ENCODE measurements around the gene IQUB. TPM values are rescaled to one million over a fixed set of nuclear protein-coding genes. Genes with fewer than 3 reads are reported as not detected.

The IQUB gene
- total RNA-seq, 1 donor from 2014 or later: 0.72 TPM

- H3K4me3 Mint-ChIP-seq: no peak overlapping the region
- no peak for DNase-seq (ENCODE audit: low spot score in 2 of 2, unreplicated experiment in 2 of 2)
- H3K36me3 Mint-ChIP-seq: no peaks in the 10 kb centered on the region
- no peaks in the 10 kb centered on the region for H3K9me3 Mint-ChIP-seq
- H3K27me3 Mint-ChIP-seq (ENCODE audit: low read depth): no peaks in the 10 kb centered on the region
- H3K27ac Mint-ChIP-seq: no peak overlapping the region
- TF ChIP-seq CTCF (IDR thresholded peaks at IDR 0.05; ENCODE audit: unreplicated experiment): no peak
- H3K4me1 Mint-ChIP-seq: peaks cover 10% of the 10 kb centered on the region
Measured at GRCh38 chr7:123498031-123498430, 36.4 kb downstream of the IQUB start.

DNA sequence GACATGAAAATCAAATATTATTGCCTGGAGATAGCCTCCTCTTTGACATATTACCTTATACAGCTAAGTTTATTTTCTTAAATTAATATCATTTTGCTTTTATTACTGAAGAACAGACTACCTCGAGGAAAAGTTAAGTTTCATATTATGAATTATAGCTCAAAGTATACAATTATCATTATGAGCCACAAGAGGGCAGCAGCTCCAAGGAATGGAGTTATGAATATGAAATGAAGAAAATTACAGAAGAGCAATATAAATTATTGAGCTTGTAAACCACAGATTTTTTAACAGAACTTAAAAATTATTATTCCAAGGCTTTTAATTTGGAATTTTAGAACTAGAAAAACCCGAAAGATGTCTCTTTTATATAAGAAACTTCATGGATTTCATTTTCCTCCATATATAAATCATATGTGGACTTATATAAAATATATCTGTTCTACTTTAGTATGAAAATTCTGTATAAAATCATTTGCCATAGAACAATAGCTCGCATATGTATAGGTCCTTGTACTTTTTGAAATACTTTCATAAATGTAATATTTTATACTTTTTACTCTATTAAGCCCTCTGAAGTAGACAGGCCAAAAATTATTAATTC lies 40.1 kb downstream of the IQUB start:
- Mint-ChIP-seq H3K36me3 (no peaks in the 10 kb centered on the region), H3K4me3 (no peak overlapping the region), H3K9me3 (no peaks in the 10 kb centered on the region), H3K27me3 (ENCODE audit: low read depth) (no peaks in the 10 kb centered on the region), H3K27ac (no peak overlapping the region), H3K4me1 (peaks cover 5% of the 10 kb centered on the region)
- no peak for DNase-seq (ENCODE audit: low spot score in 2 of 2, unreplicated experiment in 2 of 2)
- TF ChIP-seq CTCF (IDR thresholded peaks at IDR 0.05; ENCODE audit: unreplicated experiment): peak; percentile 84

GRCh38 chr7:123492485-123492884 lies 41.9 kb downstream of the IQUB start:
- Mint-ChIP-seq H3K9me3 (no peaks in the 10 kb centered on the region), H3K4me3 (no peak overlapping the region), H3K36me3 (no peaks in the 10 kb centered on the region), H3K4me1 (no peaks in the 10 kb centered on the region), H3K27ac (no peak overlapping the region), H3K27me3 (ENCODE audit: low read depth) (no peaks in the 10 kb centered on the region)
- no peak for TF ChIP-seq CTCF (IDR thresholded peaks at IDR 0.05; ENCODE audit: unreplicated experiment)
- no peak for DNase-seq (ENCODE audit: low spot score in 2 of 2, unreplicated experiment in 2 of 2)

- Mint-ChIP-seq H3K4me3 (no peak overlapping the region), H3K4me1 (no peaks in the 10 kb centered on the region), H3K9me3 (no peaks in the 10 kb centered on the region), H3K27me3 (ENCODE audit: low read depth) (no peaks in the 10 kb centered on the region), H3K27ac (no peak overlapping the region), H3K36me3 (no peaks in the 10 kb centered on the region)
- no peak for TF ChIP-seq CTCF (IDR thresholded peaks at IDR 0.05; ENCODE audit: unreplicated experiment)
- no peak for DNase-seq (ENCODE audit: low spot score in 2 of 2, unreplicated experiment in 2 of 2)
Measured at GRCh38 chr7:123485721-123486120, 48.7 kb downstream of the IQUB start.

DNA sequence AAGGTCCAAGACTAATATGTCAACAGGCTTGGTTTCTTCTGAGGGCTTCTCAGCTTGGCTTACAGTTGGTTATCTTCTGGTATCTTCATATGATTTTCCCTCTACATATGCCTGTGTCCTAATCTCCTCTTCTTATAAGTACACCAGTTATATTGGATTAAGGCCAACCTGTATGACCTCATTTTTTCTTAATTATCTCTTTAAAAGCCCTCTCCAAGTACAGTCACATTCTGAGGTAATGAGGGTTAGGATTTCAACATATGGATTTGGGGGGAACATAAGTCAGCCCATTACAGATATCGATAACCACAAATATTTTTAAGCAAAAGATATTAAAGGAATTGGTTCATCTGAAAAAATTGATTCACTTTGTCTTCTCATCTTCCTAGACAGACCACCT lies 49.2 kb downstream of the IQUB start:
- H3K27me3 Mint-ChIP-seq (ENCODE audit: low read depth): no peaks in the 10 kb centered on the region
- no peak overlapping the region for H3K4me3 Mint-ChIP-seq
- no peak for TF ChIP-seq CTCF (IDR thresholded peaks at IDR 0.05; ENCODE audit: unreplicated experiment)
- no peaks in the 10 kb centered on the region for H3K36me3 Mint-ChIP-seq
- no peak overlapping the region for H3K27ac Mint-ChIP-seq
- H3K9me3 Mint-ChIP-seq: no peaks in the 10 kb centered on the region
- no peak for DNase-seq (ENCODE audit: low spot score in 2 of 2, unreplicated experiment in 2 of 2)
- no peaks in the 10 kb centered on the region for H3K4me1 Mint-ChIP-seq

- no peak overlapping the region for H3K4me3 Mint-ChIP-seq
- no peaks in the 10 kb centered on the region for H3K4me1 Mint-ChIP-seq
- H3K27ac Mint-ChIP-seq: no peak overlapping the region
- no peaks in the 10 kb centered on the region for H3K9me3 Mint-ChIP-seq
- no peak for DNase-seq (ENCODE audit: low spot score in 2 of 2, unreplicated experiment in 2 of 2)
- no peaks in the 10 kb centered on the region for H3K36me3 Mint-ChIP-seq
- TF ChIP-seq CTCF (IDR thresholded peaks at IDR 0.05; ENCODE audit: unreplicated experiment): no peak
- no peaks in the 10 kb centered on the region for H3K27me3 Mint-ChIP-seq (ENCODE audit: low read depth)
Measured at GRCh38 chr7:123484199-123484598, 50.2 kb downstream of the IQUB start.

All from mesothelial cell of epicardium (in vitro differentiated cells).